ENCODE results near the gene ACTRT2.
A peak's percentile ranks its signal among the peaks of the same experiment; 100 is the strongest.

ACTRT2 gene

DNA sequence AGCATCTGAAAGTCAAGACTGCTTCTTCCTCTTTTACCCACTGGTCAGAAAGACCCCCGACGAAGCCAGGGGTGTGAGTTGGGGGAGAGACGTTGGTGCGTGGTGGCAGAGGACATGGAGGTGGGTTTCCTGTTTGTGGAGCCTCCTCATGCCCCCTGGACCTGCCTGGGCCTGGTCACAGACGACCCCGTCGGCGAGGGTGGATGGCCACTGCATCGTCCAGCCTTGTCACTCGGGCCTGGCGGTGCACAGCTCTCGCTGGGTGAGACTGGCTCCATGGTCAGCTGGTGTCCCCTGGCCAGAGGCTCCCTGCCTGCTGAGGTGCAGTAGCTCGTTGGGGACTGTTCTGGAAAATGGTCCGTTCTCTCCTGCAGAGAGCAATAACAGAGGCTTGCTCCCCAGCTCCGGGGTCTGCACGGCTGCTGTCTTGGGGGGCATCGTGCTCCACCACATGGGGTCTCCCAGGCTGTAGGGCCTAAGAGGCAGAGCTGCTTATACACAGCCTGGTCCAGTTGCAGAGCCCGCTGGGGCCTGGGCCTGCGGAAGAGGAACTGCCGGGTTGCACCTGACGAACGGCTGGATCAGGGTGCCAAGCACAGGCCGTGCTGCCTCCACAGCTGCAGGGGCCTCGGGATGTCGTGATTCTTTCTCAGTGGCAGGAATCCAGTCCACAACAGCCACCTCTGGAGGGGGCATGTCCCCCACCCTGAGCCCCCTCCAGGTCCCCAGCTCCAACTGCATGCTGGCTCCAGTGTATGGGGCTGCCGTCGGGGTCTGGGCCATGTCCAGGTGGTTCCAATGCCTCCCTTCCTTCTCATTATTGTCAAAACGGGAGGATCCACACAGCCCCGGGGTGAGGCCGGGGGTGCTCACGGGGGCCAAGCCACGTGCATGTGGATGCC is 18.0 kb upstream of the ACTRT2 start:
- DNase-seq: no peak

DNA sequence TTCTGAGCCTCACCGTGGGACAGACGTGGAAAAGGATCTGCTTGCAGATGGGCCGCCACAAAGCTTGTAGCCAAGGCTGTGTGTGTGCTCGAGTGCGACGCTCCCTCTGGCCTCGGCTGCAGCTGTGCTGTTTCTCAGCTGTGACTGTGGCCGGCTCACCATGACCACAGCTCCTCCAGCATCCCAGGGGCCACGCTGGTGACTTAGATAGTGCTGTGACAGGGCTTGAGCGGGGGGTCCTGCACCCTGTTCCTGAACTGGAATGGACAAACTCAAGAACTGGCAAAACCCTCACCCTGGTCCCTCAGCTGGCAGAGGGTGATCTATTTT is 17.4 kb upstream of the ACTRT2 start:
- DNase-seq: no peak

DNA sequence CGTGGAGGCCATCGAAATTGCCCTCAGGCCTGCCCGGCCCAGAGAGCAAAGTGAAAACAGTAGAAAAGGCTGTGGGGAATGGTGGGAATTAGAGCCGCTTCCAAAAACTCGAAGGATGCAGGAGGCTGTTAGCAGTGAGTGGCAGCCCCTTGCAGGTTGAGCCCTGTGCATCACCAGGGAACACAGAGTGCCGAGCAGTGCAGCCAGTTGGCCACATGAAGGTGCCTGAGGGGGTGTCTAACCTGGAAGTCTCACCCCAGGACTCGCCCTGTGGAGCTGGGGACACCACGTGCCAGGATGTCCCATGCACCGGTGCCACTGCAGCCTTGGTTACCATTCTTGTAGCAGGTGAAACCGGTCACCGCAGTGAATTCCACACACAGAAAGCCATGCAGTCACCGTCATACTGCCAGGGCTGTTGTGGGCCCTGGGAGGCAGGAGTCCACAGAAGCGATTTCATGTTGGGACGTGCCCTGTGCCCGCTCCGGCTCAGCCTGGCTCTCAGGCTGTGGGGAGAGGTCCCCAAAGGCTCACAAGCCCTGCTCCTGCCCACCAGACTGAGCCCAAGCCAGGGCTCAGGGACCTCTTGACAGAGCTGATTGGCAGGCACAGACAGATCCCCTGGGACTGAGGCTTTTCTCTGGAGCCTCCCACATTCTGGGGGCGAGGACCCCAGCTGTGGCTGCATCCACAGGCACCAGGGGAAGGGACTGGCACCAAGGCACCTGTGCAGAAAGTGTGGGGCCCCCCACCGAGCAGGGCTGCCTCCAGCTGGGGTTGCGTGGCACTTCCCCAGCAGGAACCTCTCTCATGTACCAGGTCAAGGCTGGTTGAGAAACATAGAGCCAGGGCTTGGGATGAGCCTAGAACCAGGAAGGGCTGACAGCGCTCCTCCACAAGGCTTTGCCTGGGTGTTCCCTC is 16.7 kb upstream of the ACTRT2 start:
- no peak for DNase-seq

DNA sequence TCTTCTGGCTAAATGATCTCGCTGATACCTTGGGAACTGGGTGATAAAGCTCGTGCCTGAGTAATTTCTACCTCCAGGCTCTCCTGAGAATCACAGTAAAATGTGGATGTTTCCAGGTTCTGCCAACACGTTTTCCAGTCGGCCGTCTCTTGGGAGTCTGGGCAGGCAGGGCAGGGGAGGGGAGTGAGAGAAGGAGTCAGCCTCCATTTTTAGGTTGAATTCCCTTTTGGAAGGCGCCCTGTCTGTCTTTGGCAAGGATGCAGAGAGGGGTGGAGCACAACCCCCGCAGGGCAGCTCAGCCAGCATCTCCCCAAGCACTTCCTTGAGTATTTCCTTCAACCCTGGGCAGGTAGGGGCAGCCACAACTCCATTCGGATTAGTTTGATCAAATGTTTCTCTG is 15.5 kb upstream of the ACTRT2 start:
- no peak for DNase-seq

DNA sequence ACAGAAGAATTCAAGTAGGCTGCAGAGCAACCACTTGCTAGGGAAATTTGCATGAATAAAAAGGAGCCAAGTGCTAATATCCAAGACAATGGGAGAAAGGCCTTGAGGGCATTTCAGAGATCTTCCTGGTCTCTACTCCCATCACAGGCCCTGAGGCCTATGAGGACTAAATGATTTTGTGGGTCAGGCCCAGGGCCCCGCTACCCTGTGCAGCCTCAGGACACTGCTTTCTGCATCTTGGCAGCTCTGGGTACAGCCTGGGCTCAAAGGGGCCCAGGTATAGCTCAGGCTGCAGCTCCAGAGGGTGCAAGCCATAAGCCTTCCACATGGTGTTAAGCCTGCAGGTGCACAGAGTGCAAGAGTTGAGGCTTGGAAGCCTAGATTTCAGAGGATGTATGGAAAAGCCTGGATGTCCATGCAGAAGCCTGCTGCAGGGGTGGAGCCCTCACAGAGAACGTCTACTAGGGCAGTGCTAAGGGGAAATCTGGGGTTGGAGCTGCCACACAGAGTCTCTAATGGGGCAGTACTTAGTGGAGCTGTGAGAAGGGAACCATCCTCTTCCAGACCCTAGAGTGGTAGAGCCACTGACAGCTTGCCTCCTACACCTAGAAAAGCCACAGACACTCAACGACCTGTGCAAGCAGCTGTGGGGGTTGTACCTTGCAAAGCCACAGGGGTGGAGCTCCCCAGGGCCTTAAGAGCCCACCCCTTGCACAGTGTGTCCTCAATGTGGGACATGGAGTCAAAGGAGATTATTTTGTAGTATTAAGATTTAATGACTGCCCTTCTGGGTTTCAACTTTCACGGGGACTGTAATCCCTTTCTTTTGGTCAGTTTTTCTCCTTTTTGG is 13.7 kb upstream of the ACTRT2 start:
- no peak for DNase-seq

DNA sequence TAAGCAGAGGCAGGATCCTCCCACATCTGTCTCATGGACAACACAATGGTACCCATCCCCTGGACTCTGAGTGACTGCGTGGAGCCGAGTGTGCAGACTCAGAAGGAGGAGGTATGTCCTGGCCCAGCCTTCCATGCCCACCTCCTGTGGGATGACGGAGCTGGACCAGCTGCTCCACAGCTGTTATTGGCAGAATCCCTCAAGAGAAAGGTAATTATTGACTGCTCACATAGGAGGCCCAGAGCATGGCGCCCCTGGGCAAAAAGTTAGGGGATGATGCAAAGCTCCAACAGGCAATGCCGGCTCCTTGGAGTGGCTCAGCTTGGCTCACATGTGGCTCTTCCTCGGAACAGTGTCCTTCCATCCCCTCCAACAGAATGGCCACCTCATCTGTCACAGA is 12.2 kb upstream of the ACTRT2 start:
- DNase-seq: no peak

DNA sequence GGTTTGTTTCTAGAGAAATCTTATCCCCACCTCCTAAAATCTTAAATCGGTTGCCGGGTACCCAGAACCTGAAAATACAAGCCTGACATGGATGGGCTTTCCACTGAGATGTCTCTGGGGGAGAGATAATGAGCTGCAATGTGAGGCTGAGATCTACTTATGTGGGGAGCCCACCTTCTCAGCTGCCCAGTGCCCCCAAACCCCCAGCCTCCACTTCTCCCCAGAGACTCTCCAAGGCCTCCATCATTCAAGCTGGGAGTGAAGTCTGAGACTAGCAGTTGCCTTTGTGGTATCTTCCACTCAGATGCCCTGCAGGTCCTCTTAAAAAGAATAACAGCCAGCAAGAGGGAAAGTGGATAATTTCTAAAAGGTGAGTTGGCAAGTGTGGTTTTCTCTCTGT is 11.7 kb upstream of the ACTRT2 start:
- no peak for DNase-seq

DNA sequence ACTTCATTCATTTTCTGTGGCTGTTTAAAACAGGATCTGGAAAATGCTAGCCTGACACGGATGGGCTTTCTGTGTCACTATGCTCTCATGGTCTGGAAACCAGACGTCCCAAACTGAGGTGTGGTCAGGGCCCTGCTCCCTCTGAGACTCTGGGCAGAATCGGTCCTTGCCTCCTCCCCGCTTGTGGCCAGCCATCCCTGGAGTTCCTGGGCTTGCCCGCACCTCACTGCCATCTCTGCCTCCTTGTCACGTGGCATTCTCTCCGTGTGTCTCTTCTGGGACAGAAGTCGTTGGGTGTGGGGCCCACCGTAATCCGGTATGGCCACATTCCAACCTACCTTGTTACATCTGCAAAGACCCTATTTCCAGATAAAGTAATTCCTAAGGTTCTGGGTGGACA is 10.1 kb upstream of the ACTRT2 start:
- DNase-seq: no peak

DNA sequence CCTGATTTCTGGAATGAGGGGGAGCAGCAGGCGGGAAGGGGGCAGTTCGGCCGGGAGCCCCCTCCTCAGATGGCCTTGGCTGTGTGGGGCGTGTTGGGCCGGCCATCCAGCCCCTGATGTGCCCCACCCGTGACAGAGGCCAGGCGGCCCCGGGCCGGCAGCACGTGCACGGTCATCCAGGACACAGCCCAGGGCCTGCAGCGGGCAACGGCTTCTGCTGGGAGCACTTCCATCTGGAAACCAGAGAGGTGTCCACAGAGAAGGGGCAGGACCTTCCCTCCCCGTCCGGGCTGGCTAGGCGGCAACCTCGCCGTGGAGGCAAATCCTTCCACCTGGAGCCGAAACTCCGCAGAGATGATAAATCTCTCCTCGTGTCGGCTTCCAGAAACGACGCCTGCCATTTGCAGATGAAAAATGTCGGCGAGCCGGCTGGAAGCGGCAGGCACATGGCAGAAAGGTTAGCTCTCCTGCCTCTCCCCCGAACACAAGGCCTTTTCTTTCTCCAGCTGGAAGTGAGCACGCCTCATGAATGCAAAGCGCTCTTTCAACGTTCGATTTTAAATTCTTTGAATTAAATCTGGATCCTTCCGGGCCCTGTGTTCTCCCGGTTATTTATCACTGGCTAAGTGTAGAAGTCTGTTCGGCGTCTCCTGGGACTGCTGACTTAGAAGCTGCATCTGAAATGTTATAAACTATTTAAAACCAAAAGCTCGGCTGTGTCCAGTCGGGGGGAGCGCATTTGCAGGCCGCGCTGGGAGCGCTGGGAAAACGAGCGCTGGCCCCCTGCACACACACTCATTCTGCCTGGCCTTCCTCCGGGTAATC is 9.4 kb upstream of the ACTRT2 start:
- DNase-seq: no peak

DNA sequence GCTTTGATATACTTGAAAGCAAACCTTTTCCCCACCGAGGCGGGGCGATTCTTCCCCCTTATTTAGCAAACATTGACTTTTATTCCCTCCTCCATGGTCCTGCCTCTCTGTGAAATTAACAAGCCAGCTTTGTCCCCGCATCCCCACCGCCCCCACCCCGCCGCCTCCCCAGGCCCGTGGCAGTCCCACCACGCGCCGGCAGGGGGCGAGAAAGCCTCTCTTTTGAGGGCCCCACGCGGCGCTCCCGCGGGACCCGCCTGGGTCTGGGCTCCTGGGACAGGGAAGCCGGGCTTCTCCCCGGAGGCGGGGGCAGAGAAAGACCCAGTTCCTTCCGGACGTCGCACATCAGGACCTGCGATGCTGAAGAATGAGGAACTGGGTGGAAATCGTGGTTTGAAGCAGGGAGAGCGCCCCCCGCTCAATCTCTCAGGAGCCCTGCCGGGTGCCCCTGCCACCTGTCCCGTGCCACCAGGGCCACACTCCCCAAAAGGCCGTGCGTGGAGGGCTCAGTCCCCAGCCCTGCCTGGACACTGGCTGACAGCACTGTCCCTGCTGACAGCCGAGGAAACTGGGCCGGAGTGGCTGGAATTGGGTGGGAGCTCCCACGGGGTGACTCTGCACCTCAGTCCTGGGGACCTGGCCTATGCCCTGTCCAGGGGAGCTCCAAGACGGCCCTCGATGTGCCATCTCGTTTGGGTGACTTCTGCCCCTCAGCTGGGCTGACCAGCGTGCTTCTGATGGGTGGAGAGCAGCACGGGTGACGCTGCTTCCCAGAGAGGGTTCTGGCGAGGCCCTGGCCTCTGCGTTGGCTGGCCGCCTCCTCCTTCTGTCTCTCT is 8.6 kb upstream of the ACTRT2 start:
- peak; percentile 45 for DNase-seq

DNA sequence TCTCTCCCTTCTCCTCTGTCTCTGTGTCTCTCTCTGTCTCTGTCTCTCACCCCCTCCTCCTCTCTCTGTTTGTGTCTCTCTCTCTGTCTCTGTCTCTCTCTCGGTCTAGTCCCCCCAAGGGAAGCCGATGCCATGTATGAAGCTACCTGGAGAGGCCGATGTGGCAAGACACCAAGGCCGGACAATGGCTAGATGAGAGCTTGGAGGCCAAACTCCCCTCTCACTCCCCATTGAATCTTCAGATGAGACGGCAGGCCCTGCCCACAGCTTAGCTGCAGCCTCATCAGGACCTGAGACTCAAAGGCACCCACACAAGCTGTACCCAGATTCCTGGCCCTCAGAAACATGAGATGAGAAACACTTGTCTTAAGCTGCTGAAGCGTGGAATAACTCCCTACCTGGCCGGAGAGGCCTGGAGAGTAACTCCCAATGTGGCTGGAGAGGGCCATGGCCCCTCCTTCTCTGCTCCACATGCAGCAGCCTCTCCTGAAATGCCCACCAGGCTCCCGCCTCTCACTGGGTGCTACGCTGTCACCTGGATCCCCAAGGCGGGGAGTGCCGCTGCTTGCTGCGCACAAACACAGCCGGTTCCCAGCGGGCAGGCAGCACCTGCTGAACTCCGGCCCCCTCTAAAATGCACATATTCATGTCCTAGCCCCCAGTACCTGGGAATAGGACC is 7.8 kb upstream of the ACTRT2 start:
- DNase-seq: no peak

DNA sequence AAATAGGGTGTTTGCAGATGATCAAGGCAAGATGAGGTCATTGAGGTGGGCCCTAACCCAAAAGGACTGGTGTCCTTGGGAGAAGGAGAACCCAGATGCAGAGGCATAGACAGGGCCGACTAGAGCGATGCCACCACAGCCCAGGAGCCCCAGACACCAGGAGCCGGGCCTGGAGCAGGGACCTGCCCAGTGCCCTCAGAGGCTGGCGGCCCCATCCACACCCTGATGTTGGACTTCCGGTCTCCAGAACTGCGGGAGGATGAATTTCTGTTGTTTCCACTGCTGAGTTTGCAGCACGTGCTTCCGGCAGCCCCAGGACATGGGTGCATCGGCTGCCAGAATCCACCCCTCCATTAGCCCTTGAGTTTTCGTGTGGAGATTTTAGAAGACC is 7.2 kb upstream of the ACTRT2 start:
- no peak for DNase-seq

DNA sequence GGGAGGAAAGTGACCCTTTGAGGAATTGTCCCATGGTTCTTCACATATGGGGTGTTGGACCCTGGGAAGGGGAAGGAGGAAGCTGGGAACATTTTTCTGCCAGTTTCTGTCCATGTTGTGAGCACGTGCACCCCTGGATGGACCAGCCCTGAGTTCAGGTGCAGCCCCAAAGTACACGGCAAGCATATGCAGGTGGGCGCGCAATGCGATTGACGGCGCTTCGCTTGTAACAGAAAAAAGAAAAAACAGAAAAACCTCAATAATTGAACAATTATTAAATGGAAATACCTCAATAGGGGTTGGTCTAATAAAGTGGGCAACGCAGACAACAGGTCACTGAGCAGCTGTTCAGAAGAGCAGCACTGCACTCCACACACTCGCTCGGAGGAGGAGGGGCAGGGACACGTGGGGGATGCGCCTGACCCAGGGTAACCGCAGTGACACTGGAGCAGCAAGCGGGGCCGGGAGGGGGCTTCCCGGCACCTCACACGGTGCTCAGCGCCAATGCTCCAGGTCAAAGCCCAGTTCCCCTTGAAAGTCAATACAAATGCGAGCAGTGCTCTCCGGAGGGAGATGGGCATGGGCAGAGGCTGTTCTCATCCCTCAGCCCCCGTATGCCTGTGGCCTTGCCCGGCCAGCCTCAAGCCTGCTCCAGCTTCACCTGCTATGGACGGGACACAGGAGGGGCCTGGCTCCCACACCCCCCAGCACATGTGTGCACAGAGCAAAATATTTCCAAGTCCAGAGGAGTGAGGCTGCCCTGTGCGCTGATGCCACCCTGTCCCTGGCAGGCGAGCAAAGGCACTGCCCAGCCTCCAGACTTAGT is 6.6 kb upstream of the ACTRT2 start:
- no peak for DNase-seq

DNA sequence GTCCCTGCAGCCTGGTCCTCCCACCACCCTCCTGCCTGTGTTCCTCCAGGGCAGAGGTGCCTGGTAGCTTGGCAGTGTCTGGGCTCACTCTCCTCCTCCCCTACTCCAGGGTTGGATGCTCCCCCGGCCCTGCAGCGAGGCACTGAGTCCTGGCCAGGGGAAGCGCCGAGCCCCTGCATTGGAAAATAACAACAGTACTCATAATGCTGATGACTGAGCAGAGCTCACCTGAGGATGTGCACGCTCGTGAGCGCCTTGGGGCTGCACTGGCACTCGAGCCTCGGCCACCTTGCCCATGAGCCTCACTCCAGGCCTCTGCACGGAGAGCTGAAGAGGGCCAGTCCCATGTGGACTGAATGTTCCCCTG is 6.0 kb upstream of the ACTRT2 start:
- DNase-seq: no peak

DNA sequence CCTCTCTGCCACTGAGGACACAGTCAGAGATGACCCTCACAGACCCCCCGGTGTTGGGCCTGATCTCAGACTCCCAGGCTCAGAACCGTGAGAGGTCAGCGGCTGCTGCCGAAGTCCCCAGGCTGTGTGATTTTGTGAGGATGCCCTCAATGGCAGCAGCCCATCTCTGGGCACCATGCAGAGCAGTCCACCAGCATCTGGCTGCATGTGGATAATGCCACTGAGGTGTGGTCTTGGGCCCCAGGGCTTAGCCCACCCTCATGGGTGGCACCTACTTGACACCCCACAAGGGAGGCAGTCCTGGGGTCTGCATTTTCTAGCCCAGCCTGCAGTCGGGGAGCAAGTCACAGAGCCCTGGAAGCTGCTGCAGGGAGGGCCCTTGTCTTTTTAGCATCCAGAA is 5.5 kb upstream of the ACTRT2 start:
- no peak for DNase-seq

DNA sequence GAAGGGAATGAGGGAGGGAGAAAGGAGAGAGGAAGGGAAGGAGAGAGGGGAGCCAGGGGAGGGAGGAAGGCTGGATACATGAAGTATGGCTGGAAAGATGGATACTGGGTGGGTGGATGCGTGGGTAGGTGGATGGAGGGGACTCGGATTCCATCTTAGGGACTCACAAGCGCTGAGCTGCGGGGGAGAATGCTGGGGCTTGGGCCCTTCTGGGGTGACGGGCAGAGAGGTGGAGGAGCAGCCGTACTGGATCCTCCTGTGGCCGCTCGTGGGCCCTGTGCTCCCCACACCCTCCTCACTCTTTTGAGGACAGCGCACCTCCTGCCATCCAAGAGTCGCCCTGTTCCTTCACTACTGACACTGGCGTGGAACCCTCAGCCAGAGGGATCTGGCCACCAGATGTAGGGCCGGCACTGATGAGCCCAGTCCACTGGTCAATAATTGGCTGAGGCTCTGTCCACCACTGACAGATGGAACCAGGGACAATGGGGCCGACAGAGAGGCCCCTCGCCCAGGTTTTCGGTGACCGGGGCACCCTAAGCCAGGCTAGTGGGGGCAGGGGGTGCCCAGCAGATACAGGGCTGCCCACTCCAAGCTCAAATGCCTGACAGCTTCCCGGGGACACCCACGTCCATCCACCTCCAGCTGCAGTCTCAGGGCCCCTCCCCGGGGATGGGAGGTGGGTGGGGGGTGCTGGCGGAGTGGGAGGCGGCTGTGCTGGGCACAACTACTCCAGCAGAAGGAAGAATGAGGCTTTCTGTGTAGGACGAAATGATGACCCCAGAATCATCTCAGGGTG is 4.4 kb upstream of the ACTRT2 start:
- peak; percentile 0 for DNase-seq

DNA sequence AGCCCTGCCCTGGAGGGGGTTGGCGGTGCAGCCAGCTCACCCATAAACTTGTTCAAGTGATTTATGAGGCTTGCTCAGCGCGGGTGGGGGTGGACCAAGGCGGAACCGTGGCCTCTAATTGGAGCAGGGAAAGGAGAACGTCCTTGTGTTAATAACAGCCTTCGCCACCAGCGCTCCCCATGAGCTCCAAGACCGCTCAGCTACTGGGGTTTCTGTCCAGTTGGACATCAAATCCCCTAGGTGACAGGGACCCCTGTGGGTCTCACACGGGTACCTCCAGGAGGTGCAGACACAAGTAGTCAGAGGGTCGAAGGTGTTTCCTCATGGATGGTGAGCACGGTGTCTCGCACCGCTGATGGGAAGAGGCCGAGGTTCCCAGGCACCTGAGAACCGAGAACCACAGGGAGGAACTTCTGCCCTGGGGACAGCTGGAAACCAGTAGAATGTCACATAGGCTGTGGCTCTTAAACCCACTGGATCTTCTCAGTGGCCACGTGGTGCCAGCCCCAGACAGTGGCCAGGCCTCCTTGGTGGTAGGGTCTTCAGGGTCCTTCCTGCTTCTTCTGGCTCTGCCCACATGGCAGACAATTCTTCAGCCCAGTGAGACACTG is 3.7 kb upstream of the ACTRT2 start:
- peak; percentile 2 for DNase-seq

DNA sequence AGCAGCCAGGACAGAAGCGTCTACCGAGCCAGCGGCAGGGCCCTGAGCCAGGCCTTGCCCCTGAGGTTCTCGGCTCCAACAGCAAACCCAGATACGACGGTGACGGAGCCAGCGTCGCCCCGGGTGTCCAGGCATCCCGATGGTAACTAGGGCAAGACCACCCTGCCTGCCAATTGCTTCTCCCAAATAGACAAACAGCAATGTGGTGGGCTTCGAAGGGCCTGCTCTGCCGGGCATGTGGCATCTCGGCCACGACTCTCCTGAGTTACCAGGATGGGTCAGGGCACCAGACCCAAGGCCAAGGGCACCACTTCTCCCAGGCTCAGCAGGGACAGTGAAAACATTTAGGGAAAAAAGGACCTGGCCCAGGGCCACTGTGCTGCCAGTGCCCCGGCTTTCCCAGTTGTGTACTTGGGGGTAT is 3.2 kb upstream of the ACTRT2 start:
- DNase-seq: no peak

DNA sequence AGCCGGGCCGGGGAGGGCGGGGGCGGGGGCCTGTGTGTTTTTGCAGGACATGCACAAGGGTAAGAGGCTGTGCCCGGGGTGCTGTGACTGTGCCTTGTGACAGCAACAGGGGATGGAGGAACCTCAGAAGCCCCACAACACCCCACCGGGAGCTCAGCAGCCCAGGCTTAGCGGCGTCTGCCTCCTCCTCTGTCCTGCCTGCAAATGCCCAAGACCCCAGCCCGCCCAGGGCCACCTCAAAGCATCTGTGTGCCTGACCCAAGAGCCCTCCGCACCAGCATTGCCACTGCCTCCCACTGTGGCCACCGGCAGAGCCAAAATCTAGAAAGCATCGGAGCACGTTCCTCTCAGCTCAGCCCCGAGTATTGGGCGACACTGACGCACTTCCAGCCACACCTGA is 2.7 kb upstream of the ACTRT2 start:
- no peak for DNase-seq

Data from activated gamma-delta T cell treated with Interleukin-2 at 50 U/mL for 16 hours (primary cell).